Activated naive CD8-positive, alpha-beta T cell treated with anti-CD3 and anti-CD28 coated beads, Interleukin-2, amount 10 ng/mL, durations not matched to agents 7 days and 5 days (primary cell): ENCODE results near the gene EEF1AKMT2. TPM values are rescaled to one million over a fixed set of nuclear protein-coding genes. Genes with fewer than 3 reads are reported as not detected.
"Not testable (repeated sequence)": the region's sequence is repeated elsewhere in the genome, so short reads cannot be mapped to it uniquely, and the experiment has no call there.

Experiments
- ATAC-seq: fragments of 150-1000 bp; cut with Tn5 transposase; one replicate; pipeline ENCODE4 v1.10.0; 2021; ENCODE audit warnings: low read depth, moderate library complexity
- POLR2A ChIA-PET: fragments of 350-600 bp; sonication (Branson Sonifier 250); formaldehyde crosslinking; loops from one replicate; lab custom pipeline; 2021; ENCODE audit warnings: antibody characterized with exemption; lab: Charles Lee
- DNase-seq: peaks from one replicate; pipeline ENCODE4 v3.0.0; 2021
- H3K27ac Mint-ChIP-seq: one replicate; pipeline ENCODE4 v1.8.0; 2022; ENCODE audit warnings: mild to moderate bottlenecking, mixed read lengths
- H3K27me3 Mint-ChIP-seq: one replicate; pipeline ENCODE4 v1.8.0; 2022; ENCODE audit warnings: mild to moderate bottlenecking, moderate library complexity, mixed read lengths
- H3K36me3 Mint-ChIP-seq: one replicate; pipeline ENCODE4 v1.8.0; 2021; ENCODE audit warnings: mild to moderate bottlenecking, mixed read lengths
- H3K4me1 Mint-ChIP-seq: one replicate; pipeline ENCODE4 v1.8.0; 2021; ENCODE audit warnings: mixed read lengths
- H3K4me3 Mint-ChIP-seq: one replicate; pipeline ENCODE4 v1.8.0; 2022; ENCODE audit warnings: mild to moderate bottlenecking, moderate library complexity, mixed read lengths
- H3K9me3 Mint-ChIP-seq: one replicate; pipeline ENCODE4 v1.8.0; 2021; ENCODE audit warnings: mixed read lengths
- total RNA-seq, 2 experiments: library from RNA; stranded (reverse); gene quantifications; one replicate each; pipeline ENCODE4 v1.2.3, GENCODE V29; 2021

EEF1AKMT2 gene
- total RNA-seq, 2 experiments from 2014 or later, result 22.0 to 22.8 TPM

DNA sequence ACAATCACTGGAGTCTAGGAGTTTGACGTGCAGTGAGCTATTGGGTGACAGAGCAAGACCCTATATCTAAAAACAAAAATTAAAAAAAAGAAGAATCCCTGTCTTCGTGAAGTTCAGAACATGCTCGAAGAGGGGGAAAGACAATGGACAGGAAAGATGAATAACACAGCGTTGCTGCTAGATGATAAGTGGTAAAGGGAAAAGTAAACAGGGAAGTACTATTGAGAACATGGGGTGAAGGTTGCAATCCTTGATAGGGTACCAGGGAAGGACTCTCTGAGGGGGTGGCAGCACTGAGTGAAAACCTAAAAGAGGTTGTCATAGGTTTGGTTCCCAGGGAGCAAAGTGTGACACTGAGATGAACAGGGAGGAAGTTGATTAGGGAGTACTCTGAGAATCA is 7.1 kb upstream of the EEF1AKMT2 start:
- no peaks in the 10 kb centered on the region for H3K9me3 Mint-ChIP-seq
- POLR2A ChIA-PET, result no interaction called here
- H3K36me3 Mint-ChIP-seq, result no peaks in the 10 kb centered on the region
- DNase-seq, result no peak
- no peak overlapping the region for H3K4me3 Mint-ChIP-seq
- H3K27ac Mint-ChIP-seq, result no peak overlapping the region
- H3K4me1 Mint-ChIP-seq, result peaks cover 14% of the 10 kb centered on the region
- H3K27me3 Mint-ChIP-seq, result peaks cover 5% of the 10 kb centered on the region
- no peak for ATAC-seq

DNA sequence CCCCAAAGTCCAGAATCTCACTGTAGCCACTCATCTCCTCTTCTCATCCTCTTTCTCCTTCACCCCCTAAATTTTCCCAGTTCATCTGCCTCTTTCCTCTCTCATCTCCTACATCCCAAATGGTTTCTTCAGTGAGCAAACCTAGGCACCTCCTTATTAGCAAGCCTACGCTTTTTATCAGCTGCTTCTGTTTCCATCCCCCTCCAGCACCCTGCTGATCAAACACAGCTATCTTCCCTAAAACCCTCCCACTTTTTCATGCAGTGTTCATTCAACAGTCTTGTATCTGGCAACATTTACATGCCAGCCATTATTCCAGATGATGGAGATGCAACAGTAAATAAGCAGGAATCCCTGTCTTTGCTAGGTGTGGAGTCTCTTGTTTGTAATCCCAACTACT is 6.7 kb upstream of the EEF1AKMT2 start:
- Mint-ChIP-seq H3K4me1 (peaks cover 13% of the 10 kb centered on the region), H3K9me3 (no peaks in the 10 kb centered on the region), H3K4me3 (no peak overlapping the region), H3K27ac (no peak overlapping the region), H3K36me3 (no peaks in the 10 kb centered on the region), H3K27me3 (peaks cover 5% of the 10 kb centered on the region)
- DNase-seq (no peak), ATAC-seq (no peak)
- POLR2A ChIA-PET, result no interaction called here

DNA sequence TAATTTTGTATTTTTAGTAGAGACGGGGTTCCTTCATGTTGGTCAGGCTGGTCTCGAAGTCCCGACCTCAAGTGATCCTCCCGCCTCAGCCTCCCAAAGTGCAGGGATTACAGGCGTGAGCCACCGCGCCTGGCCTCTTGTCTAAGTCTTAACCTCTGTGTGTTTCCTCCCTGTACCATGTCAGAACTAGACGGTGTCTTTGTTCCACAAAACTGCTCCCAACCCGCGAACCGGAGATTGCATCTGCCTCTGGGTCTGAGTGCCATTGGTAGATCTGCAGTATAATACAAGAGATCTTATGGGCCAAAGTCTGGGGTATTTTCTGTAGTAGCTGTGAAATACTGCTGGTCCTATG is 1.3 kb upstream of the EEF1AKMT2 start:
- ATAC-seq, result no peak
- no peak for DNase-seq
- H3K27ac Mint-ChIP-seq, result peak overlapping the region; percentile 98
- POLR2A ChIA-PET, result interaction anchor here (2.0 to 2.5 kb wide), 2 partner anchors 8 to 44 kb away, joined by 13 to 26 read pairs; partner anchors contain the start of gene ABRAXAS2
- peaks cover 1% of the 10 kb centered on the region for H3K27me3 Mint-ChIP-seq
- peaks cover 18% of the 10 kb centered on the region for H3K4me1 Mint-ChIP-seq
- peak overlapping the region; percentile 97 for H3K4me3 Mint-ChIP-seq
- no peaks in the 10 kb centered on the region for H3K9me3 Mint-ChIP-seq
- peaks cover 9% of the 10 kb centered on the region for H3K36me3 Mint-ChIP-seq

DNA sequence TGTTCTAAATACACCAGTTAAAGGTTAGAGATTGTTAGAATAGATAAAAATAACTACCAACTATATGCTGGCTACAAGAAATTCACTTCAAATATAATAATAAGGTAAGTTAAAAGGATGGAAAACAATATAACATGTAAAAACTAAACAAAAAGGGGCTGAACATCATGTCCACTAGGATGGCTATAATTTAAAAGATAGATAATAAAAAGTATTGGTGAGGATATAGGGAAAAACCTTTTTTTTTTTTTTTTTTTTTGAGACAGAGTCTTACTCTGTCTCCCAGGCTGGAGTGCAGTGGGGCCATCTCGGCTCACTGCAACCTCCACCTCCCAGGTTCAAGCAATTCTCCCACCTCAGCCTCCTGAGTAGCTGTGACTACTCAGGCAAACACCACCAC is 8.8 kb downstream of the EEF1AKMT2 start:
- H3K27ac Mint-ChIP-seq, H3K4me3 Mint-ChIP-seq, H3K9me3 Mint-ChIP-seq, H3K27me3 Mint-ChIP-seq, ATAC-seq, POLR2A ChIA-PET, H3K4me1 Mint-ChIP-seq, DNase-seq: not testable (repeated sequence)
- peaks cover 19% of the 10 kb centered on the region for H3K36me3 Mint-ChIP-seq

DNA sequence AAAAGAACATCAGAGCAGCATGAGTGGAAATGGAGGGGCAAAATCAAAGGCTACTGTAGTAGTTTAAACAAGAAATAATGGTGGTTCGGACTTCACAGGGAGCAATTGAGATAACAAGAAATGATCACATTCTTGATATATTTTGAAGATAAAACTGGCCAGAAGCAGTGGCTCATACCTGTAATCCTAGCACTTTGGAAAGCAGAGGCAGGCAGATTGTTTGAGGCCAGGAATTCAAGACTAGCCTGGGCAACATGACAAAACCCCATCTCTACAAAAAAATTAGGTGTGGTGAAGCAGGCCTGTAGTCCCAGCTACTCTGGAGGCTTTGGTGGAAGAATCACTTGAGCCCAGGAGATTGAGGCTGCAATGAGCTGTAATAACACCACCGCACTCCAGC is 22.9 kb downstream of the EEF1AKMT2 start:
- Mint-ChIP-seq H3K27ac (no peak overlapping the region), H3K36me3 (peaks cover 37% of the 10 kb centered on the region), H3K4me1 (no peaks in the 10 kb centered on the region)

DNA sequence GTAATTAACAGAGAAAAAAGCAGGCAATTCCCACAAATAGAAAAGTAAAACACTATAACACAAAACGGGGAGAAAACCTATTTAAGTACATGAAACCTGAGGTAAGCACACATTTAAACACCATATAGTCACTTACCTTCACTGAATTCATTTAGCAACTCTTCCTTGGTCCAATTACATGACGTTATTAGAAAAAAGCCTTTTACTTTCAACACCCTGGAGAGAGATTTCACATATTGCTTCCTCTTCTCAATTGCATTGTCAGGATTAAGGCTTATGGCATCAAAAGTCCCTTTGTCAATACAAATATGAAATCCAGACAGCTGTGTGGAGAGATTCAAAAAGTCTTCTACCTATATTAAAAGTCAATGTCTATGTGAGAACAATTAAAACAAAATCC is 26.4 kb downstream of the EEF1AKMT2 start:
- ATAC-seq, result no peak
- Mint-ChIP-seq H3K27ac (no peak overlapping the region), H3K9me3 (no peaks in the 10 kb centered on the region), H3K4me3 (no peak overlapping the region), H3K27me3 (no peaks in the 10 kb centered on the region), H3K4me1 (peaks cover 5% of the 10 kb centered on the region), H3K36me3 (peaks cover 11% of the 10 kb centered on the region)
- DNase-seq, result no peak
- POLR2A ChIA-PET, result interaction anchor here (0.6 kb wide), 1 partner anchor 307 kb away, joined by 3 read pairs; no protein-coding TSS in a partner anchor

More for the DNA sequence above, 22.9 kb downstream of the EEF1AKMT2 start:
- Mint-ChIP-seq H3K27me3 (no peaks in the 10 kb centered on the region), H3K4me3 (no peak overlapping the region), H3K9me3 (no peaks in the 10 kb centered on the region)
- no peak for DNase-seq
- POLR2A ChIA-PET, result no interaction called here
- no peak for ATAC-seq

DNA sequence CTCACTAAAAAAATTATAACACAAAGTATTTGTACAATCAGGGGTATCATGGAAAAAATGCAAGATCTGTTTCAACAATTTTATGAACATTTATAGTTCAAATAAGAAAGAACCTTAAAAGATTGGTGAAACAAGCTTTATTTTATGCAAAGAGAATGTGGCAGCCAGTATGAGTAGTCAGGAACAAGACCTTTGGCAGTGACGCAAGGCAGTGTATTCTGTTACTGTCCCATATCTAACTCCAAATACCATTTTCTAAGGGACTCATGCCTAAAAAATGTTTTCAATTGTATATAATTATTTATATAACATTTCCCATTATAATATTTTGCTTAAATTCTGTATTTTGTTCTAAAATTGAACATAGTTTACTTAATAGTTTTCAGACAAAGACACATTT is 28.4 kb downstream of the EEF1AKMT2 start:
- Mint-ChIP-seq H3K27me3 (no peaks in the 10 kb centered on the region), H3K9me3 (no peaks in the 10 kb centered on the region), H3K4me1 (peaks cover 5% of the 10 kb centered on the region), H3K27ac (no peak overlapping the region), H3K36me3 (peaks cover 13% of the 10 kb centered on the region), H3K4me3 (no peak overlapping the region)
- DNase-seq (no peak), ATAC-seq (no peak)
- POLR2A ChIA-PET, result interaction anchor here (0.6 kb wide), 1 partner anchor 250 kb away, joined by 4 read pairs; no protein-coding TSS in a partner anchor

DNA sequence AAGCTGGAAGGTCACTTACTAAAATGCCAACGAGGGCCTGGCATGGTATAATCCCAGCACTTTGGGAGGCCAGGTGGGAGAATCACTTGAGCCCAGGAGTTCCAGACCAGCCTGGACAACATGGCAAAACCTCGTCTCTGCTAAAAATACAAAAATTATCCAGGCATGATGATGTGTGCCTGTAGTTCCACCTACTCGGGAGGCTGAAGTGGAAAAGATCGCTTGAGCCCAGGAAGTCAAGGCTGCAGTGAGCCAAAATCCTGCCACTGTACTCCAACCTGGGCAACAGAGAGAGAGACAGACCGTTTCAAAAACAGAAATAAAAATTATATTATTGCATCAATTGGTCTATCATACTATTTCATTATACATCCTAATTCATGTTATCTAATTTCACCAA is 29.4 kb downstream of the EEF1AKMT2 start:
- no peak overlapping the region for H3K4me3 Mint-ChIP-seq
- no peaks in the 10 kb centered on the region for H3K27me3 Mint-ChIP-seq
- H3K4me1 Mint-ChIP-seq, result peaks cover 5% of the 10 kb centered on the region
- ATAC-seq (no peak), DNase-seq (no peak)
- H3K36me3 Mint-ChIP-seq, result peaks cover 13% of the 10 kb centered on the region
- H3K9me3 Mint-ChIP-seq, result no peaks in the 10 kb centered on the region
- H3K27ac Mint-ChIP-seq, result no peak overlapping the region
- POLR2A ChIA-PET, result no interaction called here

DNA sequence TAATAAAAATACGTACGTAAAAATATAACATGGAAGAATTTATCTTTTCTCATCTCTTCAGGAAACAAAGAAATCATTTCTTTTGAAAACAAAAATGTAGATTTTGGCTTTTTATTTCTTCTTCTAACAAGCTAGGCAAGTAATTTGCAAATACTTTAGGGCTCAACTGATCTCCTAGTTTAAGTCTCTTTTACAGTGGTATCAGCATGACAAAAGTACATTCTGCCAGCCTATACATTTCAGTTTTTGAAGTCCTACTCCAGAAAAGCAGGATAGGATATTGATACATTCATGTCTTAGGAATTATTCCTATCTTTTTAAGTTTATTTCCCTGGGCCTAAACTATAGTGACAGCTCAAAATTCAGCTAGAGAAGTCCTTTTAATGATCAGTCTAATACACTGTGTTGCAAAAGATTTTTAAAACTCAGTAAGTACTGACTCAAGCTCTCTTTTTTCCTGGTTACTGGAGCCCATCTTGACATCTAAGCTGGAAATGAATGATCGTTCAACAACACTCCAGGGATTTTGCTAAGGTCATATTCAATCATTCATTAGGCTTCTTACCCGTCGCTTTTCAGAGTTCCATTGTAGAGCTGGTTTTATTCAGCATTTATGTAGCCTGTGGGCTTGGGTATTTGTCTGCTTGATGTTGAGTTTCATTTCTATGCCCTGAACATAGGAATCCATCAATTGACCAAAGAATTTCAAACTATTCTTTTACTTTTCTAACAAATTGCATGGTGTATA is 35.4 kb downstream of the EEF1AKMT2 start:
- no peaks in the 10 kb centered on the region for H3K27me3 Mint-ChIP-seq
- POLR2A ChIA-PET, result no interaction called here
- no peak overlapping the region for H3K27ac Mint-ChIP-seq
- H3K4me3 Mint-ChIP-seq, result no peak overlapping the region
- no peaks in the 10 kb centered on the region for H3K9me3 Mint-ChIP-seq
- peaks cover 16% of the 10 kb centered on the region for H3K36me3 Mint-ChIP-seq
- ATAC-seq (no peak), DNase-seq (no peak)
- H3K4me1 Mint-ChIP-seq, result peaks cover 9% of the 10 kb centered on the region

DNA sequence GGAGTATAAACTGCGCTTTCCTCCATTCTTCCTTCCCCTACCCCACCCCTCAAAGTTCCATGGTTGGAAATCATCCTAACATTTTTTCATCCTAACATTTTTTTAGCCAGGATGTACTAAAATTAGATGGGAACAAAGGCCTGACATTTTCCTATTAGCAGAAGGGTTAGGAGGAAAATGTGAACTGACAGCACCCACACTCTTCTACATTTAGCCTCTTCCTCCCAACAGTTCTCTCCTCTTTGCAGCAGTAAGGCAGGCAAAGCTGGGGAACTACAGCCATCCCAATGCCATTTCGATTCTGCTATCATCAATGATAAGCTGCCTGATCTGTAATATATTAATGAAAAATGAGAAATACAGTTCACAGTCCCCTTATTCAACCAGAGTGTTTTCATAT is 36.1 kb downstream of the EEF1AKMT2 start:
- Mint-ChIP-seq H3K36me3 (peaks cover 16% of the 10 kb centered on the region), H3K4me1 (peaks cover 7% of the 10 kb centered on the region), H3K4me3 (no peak overlapping the region), H3K27me3 (no peaks in the 10 kb centered on the region), H3K27ac (no peak overlapping the region), H3K9me3 (no peaks in the 10 kb centered on the region)
- no peak for ATAC-seq
- no peak for DNase-seq
- POLR2A ChIA-PET, result interaction anchor here (1.0 kb wide), 1 partner anchor 36 kb away, joined by 3 read pairs; the partner anchor contains the start of gene EEF1AKMT2

DNA sequence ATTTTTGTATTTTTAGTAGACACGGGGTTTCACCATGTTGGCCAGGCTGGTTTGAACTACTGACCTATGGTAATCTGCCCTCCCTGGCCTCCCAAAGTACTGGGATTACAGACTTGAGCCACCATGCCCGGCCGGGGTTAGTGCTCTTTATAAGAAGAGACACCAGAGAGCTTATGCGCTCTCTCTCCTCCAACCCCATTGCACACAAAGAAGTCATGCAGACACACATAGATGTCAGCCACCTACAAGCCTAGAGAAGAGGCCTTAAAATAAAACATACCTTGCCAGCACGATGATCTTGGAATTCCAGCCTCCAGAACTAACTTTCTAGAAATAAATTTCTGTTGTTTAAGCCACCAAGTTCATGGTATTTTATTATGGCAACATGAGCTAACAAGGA is 37.5 kb downstream of the EEF1AKMT2 start:
- H3K4me1 Mint-ChIP-seq, result peaks cover 12% of the 10 kb centered on the region
- POLR2A ChIA-PET, result interaction anchor here (0.6 kb wide), 1 partner anchor 47 kb away, joined by 6 read pairs; the partner anchor contains the start of gene ABRAXAS2
- peaks cover 15% of the 10 kb centered on the region for H3K36me3 Mint-ChIP-seq
- ATAC-seq, result no peak
- H3K27me3 Mint-ChIP-seq, result no peaks in the 10 kb centered on the region
- H3K27ac Mint-ChIP-seq, result no peak overlapping the region
- H3K4me3 Mint-ChIP-seq, result no peak overlapping the region
- no peak for DNase-seq
- H3K9me3 Mint-ChIP-seq, result no peaks in the 10 kb centered on the region

DNA sequence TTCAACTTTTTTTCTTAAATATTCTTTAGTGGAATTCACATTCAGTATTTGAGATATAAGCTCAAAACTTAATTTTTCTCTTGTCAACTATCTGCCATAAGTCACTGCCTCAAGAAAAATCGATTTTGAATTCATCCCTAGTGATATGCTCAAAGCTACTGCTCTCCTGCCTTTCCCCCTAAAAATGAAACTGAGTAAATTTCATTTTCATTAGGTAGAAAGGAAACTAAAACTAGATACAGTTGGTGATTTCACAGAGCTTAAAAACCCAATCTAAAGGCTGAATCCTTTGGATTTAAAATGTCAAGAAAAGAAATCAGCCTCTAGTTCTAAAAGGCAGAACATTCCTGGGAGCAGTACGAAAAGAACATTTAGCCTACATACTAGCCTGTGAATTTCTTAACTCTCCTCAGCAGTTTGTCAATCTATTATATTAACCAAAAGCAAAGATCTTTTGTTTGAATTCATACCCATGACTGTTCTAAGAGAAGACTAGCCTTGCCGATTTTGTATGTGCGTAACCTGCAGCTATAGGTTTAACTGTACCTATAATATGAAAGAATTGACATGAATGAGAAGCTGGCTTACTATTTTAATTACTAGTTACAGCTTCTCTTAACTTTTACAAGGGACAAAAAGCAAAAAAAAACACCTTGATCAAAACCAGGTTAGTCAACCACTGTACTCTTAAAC is 42.6 kb downstream of the EEF1AKMT2 start:
- Mint-ChIP-seq H3K27me3 (no peaks in the 10 kb centered on the region), H3K9me3 (no peaks in the 10 kb centered on the region), H3K36me3 (peaks cover 12% of the 10 kb centered on the region), H3K4me3 (peak overlapping the region; percentile 49), H3K4me1 (peaks cover 16% of the 10 kb centered on the region), H3K27ac (peak overlapping the region; percentile 76)
- ATAC-seq (no peak), DNase-seq (no peak)
- POLR2A ChIA-PET, result interaction anchor here (1.1 to 2.5 kb wide), 3 partner anchors 15 to 52 kb away, joined by 3 to 13 read pairs (median 6); partner anchors contain the start of genes ABRAXAS2 and EEF1AKMT2

DNA sequence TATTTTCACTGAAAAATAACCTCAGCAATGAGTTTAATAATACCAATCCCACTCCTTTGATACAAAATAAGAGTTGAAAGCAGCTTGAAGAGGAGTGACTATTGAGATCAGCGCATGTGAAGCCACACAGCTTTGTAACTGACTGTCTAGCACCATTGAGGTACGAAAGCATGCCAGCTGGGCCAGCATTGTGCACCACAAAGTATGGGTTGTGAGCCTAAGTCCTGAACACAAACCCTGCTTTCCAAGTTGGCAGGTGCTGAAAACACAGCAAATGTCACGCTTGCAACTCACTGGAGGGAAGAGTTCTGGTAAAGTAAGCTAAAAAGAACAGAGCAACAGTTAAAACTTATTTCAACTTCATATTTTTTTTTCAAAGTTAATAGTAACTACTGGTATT is 43.5 kb downstream of the EEF1AKMT2 start:
- POLR2A ChIA-PET, result interaction anchor here (1.1 to 2.5 kb wide), 3 partner anchors 14 to 53 kb away, joined by 3 to 13 read pairs (median 6); partner anchors contain the start of genes ABRAXAS2 and EEF1AKMT2
- no peak overlapping the region for H3K4me3 Mint-ChIP-seq
- no peaks in the 10 kb centered on the region for H3K9me3 Mint-ChIP-seq
- H3K4me1 Mint-ChIP-seq, result peaks cover 16% of the 10 kb centered on the region
- ATAC-seq (no peak), DNase-seq (no peak)
- H3K36me3 Mint-ChIP-seq, result peaks cover 8% of the 10 kb centered on the region
- H3K27ac Mint-ChIP-seq, result no peak overlapping the region
- no peaks in the 10 kb centered on the region for H3K27me3 Mint-ChIP-seq
